HepG2 (cell line): ENCODE data around the gene PLA2G12A. TPM values are rescaled to one million over a fixed set of nuclear protein-coding genes. Genes with fewer than 3 reads are reported as not detected.

ENCODE experiments used
- ATAC-seq: fragments of 200-7000 bp; cut with Tn5 transposase; 3 replicates; pipeline ENCODE4 v1.9.1; 2020; ENCODE audit warnings: mild to moderate bottlenecking, moderate library complexity
- BruUV-seq: library from RNA; stranded (reverse); fragments of 400-500 nt; replicated peaks from 2 replicates; lab custom pipeline; 2021; lab: Mats Ljungman, UMichigan
- CTCF ChIA-PET: fragments of 300-600 bp; formaldehyde crosslinking; extraction: SDS; loops from one replicate; lab custom pipeline; 2021; ENCODE audit warnings: low total read pairs, inconsistent platforms, low intra/inter-chr PET ratio; lab: Yijun Ruan, JAX
- POLR2A ChIA-PET: fragments of 350-600 bp; sonication (Branson Sonifier 250); formaldehyde crosslinking; loops from one replicate; lab custom pipeline; 2020; ENCODE audit warnings: antibody characterized with exemption, inconsistent platforms; lab: Yijun Ruan, JAX
- DNase-seq: peaks from one replicate; pipeline ENCODE4 v3.0.0-alpha.2; 2015; ENCODE audit warnings: low spot score
- FAIRE-seq: peaks from 3 replicates; lab custom pipeline; 2011; peaks lifted over from hg19 to GRCh38; lab: Jason Lieb, UNC
- H2AFZ ChIP-seq: one replicate; pipeline ENCODE4 v1.6.1; 2011; ENCODE audit warnings: low read length, inconsistent platforms
- H3K27ac ChIP-seq: fragments of 300-600 bp; 3 replicates; pipeline ENCODE4 v1.8.0; 2011; ENCODE audit warnings: mixed run types, mild to moderate bottlenecking, mixed read lengths, low read length, inconsistent platforms; ENCODE audit not compliant: insufficient read depth; ENCODE audit errors: extremely low read length
- H3K27me3 ChIP-seq, 2 experiments: fragments of 200-600 bp in 1 of 2; 2 replicates in 1 of 2; 3 replicates in 1 of 2; pipeline versions ENCODE4 v1.6.0 to v1.8.0; 2011; ENCODE audit warnings: low read length in 2 of 2, mild to moderate bottlenecking in 2 of 2, moderate library complexity in 2 of 2, inconsistent platforms in 1 of 2; ENCODE audit not compliant: insufficient read depth in 2 of 2, control insufficient read depth in 1 of 2
- H3K36me3 ChIP-seq, 2 experiments: fragments of 200-600 bp in 1 of 2; replicated peaks in 1 of 2; 2 replicates in 1 of 2; 3 replicates in 1 of 2; pipeline versions ENCODE4 v1.5.1 to v1.8.0; 2011; ENCODE audit warnings: low read length in 2 of 2, inconsistent platforms in 1 of 2; ENCODE audit not compliant: insufficient read depth in 2 of 2, control insufficient read depth in 1 of 2
- H3K4me1 ChIP-seq: 2 replicates; pipeline ENCODE4 v1.5.1; 2012; ENCODE audit warnings: low read length, inconsistent platforms; ENCODE audit not compliant: insufficient read depth
- H3K4me2 ChIP-seq: 2 replicates; pipeline ENCODE4 v1.6.0; 2011; ENCODE audit warnings: low read depth, low read length, inconsistent platforms
- H3K4me3 ChIP-seq, 3 experiments: fragments of 200-600 bp in 1 of 3; sonication (generic), shearing (Covaris generic) in 1 of 3; replicated peaks in 1 of 3; 2 replicates each; pipeline ENCODE4 v1.5.1; 2011 to 2016; ENCODE audit warnings: low read length in 3 of 3, inconsistent platforms in 2 of 3, low read depth in 2 of 3, mild to moderate bottlenecking in 2 of 3, control low read depth in 1 of 3, mixed read lengths in 1 of 3; ENCODE audit not compliant: insufficient read depth in 1 of 3
- H3K79me2 ChIP-seq: one replicate; pipeline ENCODE4 v1.6.1; 2011; ENCODE audit warnings: low read length, inconsistent platforms; ENCODE audit not compliant: insufficient read depth
- H3K9ac ChIP-seq: 2 replicates; pipeline ENCODE4 v1.6.0; 2011; ENCODE audit warnings: mild to moderate bottlenecking, low read depth, low read length, inconsistent platforms; ENCODE audit not compliant: insufficient read depth
- H3K9me3 ChIP-seq: 2 replicates; pipeline ENCODE4 v1.5.1; 2012; ENCODE audit warnings: mild to moderate bottlenecking, low read length
- H4K20me1 ChIP-seq: 2 replicates; pipeline ENCODE4 v1.6.0; 2011; ENCODE audit warnings: inconsistent platforms, mild to moderate bottlenecking, low read length, moderate library complexity; ENCODE audit not compliant: insufficient read depth
- CHD4 ChIP-seq: fragments of 200-600 bp; sonication (generic); IDR thresholded peaks from 2 replicates; pipeline ENCODE4 v1.7.0; 2017; ENCODE audit warnings: mild to moderate bottlenecking, low read length, borderline replicate concordance
- MIXL1 ChIP-seq: IDR thresholded peaks from 2 replicates; pipeline ENCODE4 v1.6.1; 2016
- NFKB2 ChIP-seq: sonication (generic); formaldehyde crosslinking; IDR thresholded peaks from 2 replicates; pipeline ENCODE4 v1.4.0; 2020; ENCODE audit warnings: missing genetic modification reagents, borderline replicate concordance
- RAD51 ChIP-seq: fragments of 450-650 bp; IDR thresholded peaks from 2 replicates; pipeline ENCODE4 v1.6.1; 2016; ENCODE audit warnings: borderline replicate concordance
- SOX6 ChIP-seq, 2 experiments: fragments of 450-650 bp in 1 of 2; sonication (generic) in 1 of 2; formaldehyde crosslinking in 1 of 2; IDR thresholded peaks; 2 replicates each; pipeline versions ENCODE4 v1.4.0 to v1.6.1; 2017 to 2020; ENCODE audit warnings: antibody characterized with exemption in 1 of 2, mild to moderate bottlenecking in 1 of 2, missing genetic modification reagents in 1 of 2
- ZFP82 ChIP-seq: sonication (generic); formaldehyde crosslinking; IDR thresholded peaks from 2 replicates; pipeline ENCODE4 v1.5.1; 2020; ENCODE audit warnings: mild to moderate bottlenecking, missing genetic modification reagents, borderline replicate concordance
- ZNF260 ChIP-seq: sonication (generic); formaldehyde crosslinking; IDR thresholded peaks from 2 replicates; pipeline ENCODE4 v1.4.0; 2020; ENCODE audit warnings: missing genetic modification reagents, low read depth, mild to moderate bottlenecking, borderline replicate concordance
- ZNF775 ChIP-seq: sonication (generic); formaldehyde crosslinking; IDR thresholded peaks from 2 replicates; pipeline ENCODE4 v1.4.0; 2020; ENCODE audit warnings: missing genetic modification reagents, mild to moderate bottlenecking, moderate library complexity, borderline replicate concordance
- WGBS: methylation state at CpG from one replicate; pipeline ENCODE4 v1.1.6; 2017; ENCODE audit warnings: low lambda C conversion rate; 5-methylcytosine and 5-hydroxymethylcytosine counted together
- in situ Hi-C: cut with HindIII; loops from 2 replicates; pipeline ENCODE4 v1.10.0; 2017; ENCODE audit warnings: low pct_unique_long_range_greater_than_20kb; ENCODE audit not compliant: extremely low pct_ligation_motif_present
- intact Hi-C: fragments of 100-400 bp; cut with micrococcal nuclease; formaldehyde crosslinking; loops from one replicate; pipeline ENCODE4 v1.10.0; 2022; ENCODE audit not compliant: unreplicated experiment
- polyA plus RNA-seq, 8 experiments: library from polyadenylated mRNA; depleted of rRNA in 3 of 8; stranded (reverse) in 7 of 8; unstranded in 1 of 8; fragments of >200 nt; fragmentation: Illumina TruSeq in 4 of 8; extraction: Trizol in 4 of 8; gene quantifications; 2 replicates each; pipeline versions ENCODE4 v1.2.1 to v1.2.3, GENCODE V29; 2011 to 2016; ENCODE audit warnings: low read depth in 4 of 8, missing spikeins in 1 of 8, mixed read lengths in 1 of 8; ENCODE audit not compliant: insufficient read depth in 1 of 8
- total RNA-seq, 5 experiments: library from RNA; depleted of rRNA; stranded (reverse); fragments of >200 nt; fragmentation: Illumina TruSeq; extraction: Trizol; gene quantifications; 2 replicates each; pipeline ENCODE4 v1.2.3, GENCODE V29; 2016; ENCODE audit warnings: low read depth in 1 of 5
- TF ChIP-seq, protein P1 (sequence below): sonication (generic); formaldehyde crosslinking; IDR thresholded peaks from 2 replicates; pipeline ENCODE4 v1.4.0; 2020; ENCODE audit warnings: missing genetic modification reagents, mild to moderate bottlenecking, borderline replicate concordance
- TF ChIP-seq, protein P2 (sequence below): sonication (generic); formaldehyde crosslinking; IDR thresholded peaks from 2 replicates; pipeline ENCODE4 v1.4.0; 2020; ENCODE audit warnings: low read depth, mild to moderate bottlenecking, missing genetic modification reagents
- TF ChIP-seq, protein P3 (sequence below), 2 experiments: IDR thresholded peaks; 2 replicates each; pipeline ENCODE4 v1.6.1; 2011 to 2012; ENCODE audit warnings: low read length in 2 of 2, borderline replicate concordance in 1 of 2, low read depth in 1 of 2, mild to moderate bottlenecking in 1 of 2, moderate library complexity in 1 of 2
- TF ChIP-seq, protein P4 (sequence below): fragments of 450-650 bp; IDR thresholded peaks from 2 replicates; pipeline ENCODE4 v1.6.1; 2016
- TF ChIP-seq, protein P5 (sequence below): IDR thresholded peaks from 2 replicates; pipeline ENCODE4 v1.6.1; 2016; ENCODE audit warnings: low read depth, borderline replicate concordance

PLA2G12A gene
- total and polyA plus RNA-seq, 2 of the 13 experiments (the other 11 are each of a cell fraction or from before 2014, with no cell fraction given): 61.2 to 64.0 TPM

DNA sequence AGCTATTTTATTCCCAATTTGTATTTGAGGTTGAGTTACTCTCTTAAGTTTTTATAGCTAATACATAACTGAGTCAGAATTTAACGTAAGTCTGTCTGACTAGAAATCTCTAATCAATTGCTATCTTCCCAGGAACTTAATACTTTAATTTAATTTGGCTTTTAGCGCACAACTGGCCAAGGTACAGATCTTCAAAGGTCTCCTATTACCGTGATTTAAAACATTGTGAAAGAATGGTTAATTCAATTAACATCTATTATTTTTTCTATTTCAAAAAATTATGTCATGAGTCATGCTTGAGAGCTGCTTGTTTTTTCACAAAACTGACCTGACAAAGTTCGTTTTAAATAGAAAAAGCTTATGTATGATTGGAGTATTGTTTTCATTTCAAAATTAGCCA, 22.0 kb upstream of the PLA2G12A start:
- no peak for DNase-seq
- H3K9me3 ChIP-seq: no peaks in the 10 kb centered on the region
- no peak overlapping the region for H3K9ac ChIP-seq
- H3K27ac ChIP-seq: no peak overlapping the region
- POLR2A ChIA-PET: no interaction called here
- TSS peak; percentile 19 for BruUV-seq
- CTCF ChIA-PET: no interaction called here
- FAIRE-seq: no peak
- H4K20me1 ChIP-seq: no peaks in the 10 kb centered on the region
- no peak overlapping the region for H2AFZ ChIP-seq
- no peak overlapping the region for H3K4me2 ChIP-seq
- 98% methylated on average over 4 of the region's 4 CpGs for WGBS
- H3K79me2 ChIP-seq: no peaks in the 10 kb centered on the region
- no peaks in the 10 kb centered on the region; a peak in 1 of 5 replicates for H3K27me3 ChIP-seq
- no peak for TF ChIP-seq ZNF260 (CRISPR knock-in tag)
- TF ChIP-seq RAD51: no peak
- TF ChIP-seq, protein P1, sequence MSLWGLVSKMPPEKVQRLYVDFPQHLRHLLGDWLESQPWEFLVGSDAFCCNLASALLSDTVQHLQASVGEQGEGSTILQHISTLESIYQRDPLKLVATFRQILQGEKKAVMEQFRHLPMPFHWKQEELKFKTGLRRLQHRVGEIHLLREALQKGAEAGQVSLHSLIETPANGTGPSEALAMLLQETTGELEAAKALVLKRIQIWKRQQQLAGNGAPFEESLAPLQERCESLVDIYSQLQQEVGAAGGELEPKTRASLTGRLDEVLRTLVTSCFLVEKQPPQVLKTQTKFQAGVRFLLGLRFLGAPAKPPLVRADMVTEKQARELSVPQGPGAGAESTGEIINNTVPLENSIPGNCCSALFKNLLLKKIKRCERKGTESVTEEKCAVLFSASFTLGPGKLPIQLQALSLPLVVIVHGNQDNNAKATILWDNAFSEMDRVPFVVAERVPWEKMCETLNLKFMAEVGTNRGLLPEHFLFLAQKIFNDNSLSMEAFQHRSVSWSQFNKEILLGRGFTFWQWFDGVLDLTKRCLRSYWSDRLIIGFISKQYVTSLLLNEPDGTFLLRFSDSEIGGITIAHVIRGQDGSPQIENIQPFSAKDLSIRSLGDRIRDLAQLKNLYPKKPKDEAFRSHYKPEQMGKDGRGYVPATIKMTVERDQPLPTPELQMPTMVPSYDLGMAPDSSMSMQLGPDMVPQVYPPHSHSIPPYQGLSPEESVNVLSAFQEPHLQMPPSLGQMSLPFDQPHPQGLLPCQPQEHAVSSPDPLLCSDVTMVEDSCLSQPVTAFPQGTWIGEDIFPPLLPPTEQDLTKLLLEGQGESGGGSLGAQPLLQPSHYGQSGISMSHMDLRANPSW: no peak
- no peak for TF ChIP-seq CHD4
- TF ChIP-seq SOX6 (IDR thresholded peaks at IDR 0.05): no peak
- no peak for TF ChIP-seq SOX6 (CRISPR knock-in tag; IDR thresholded peaks at IDR 0.05)
- TF ChIP-seq NFKB2 (CRISPR knock-in tag): no peak
- no peak for TF ChIP-seq ZFP82 (CRISPR knock-in tag)
- TF ChIP-seq, protein P2, sequence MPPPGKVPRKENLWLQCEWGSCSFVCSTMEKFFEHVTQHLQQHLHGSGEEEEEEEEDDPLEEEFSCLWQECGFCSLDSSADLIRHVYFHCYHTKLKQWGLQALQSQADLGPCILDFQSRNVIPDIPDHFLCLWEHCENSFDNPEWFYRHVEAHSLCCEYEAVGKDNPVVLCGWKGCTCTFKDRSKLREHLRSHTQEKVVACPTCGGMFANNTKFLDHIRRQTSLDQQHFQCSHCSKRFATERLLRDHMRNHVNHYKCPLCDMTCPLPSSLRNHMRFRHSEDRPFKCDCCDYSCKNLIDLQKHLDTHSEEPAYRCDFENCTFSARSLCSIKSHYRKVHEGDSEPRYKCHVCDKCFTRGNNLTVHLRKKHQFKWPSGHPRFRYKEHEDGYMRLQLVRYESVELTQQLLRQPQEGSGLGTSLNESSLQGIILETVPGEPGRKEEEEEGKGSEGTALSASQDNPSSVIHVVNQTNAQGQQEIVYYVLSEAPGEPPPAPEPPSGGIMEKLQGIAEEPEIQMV (CRISPR knock-in tag): no peak
- TF ChIP-seq, protein P3, sequence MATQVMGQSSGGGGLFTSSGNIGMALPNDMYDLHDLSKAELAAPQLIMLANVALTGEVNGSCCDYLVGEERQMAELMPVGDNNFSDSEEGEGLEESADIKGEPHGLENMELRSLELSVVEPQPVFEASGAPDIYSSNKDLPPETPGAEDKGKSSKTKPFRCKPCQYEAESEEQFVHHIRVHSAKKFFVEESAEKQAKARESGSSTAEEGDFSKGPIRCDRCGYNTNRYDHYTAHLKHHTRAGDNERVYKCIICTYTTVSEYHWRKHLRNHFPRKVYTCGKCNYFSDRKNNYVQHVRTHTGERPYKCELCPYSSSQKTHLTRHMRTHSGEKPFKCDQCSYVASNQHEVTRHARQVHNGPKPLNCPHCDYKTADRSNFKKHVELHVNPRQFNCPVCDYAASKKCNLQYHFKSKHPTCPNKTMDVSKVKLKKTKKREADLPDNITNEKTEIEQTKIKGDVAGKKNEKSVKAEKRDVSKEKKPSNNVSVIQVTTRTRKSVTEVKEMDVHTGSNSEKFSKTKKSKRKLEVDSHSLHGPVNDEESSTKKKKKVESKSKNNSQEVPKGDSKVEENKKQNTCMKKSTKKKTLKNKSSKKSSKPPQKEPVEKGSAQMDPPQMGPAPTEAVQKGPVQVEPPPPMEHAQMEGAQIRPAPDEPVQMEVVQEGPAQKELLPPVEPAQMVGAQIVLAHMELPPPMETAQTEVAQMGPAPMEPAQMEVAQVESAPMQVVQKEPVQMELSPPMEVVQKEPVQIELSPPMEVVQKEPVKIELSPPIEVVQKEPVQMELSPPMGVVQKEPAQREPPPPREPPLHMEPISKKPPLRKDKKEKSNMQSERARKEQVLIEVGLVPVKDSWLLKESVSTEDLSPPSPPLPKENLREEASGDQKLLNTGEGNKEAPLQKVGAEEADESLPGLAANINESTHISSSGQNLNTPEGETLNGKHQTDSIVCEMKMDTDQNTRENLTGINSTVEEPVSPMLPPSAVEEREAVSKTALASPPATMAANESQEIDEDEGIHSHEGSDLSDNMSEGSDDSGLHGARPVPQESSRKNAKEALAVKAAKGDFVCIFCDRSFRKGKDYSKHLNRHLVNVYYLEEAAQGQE (IDR thresholded peaks at IDR 0.05; ENCODE audit: borderline replicate concordance in 1 of 2, low read depth in 1 of 2, low read length in 2 of 2): no peak
- TF ChIP-seq, protein P4, sequence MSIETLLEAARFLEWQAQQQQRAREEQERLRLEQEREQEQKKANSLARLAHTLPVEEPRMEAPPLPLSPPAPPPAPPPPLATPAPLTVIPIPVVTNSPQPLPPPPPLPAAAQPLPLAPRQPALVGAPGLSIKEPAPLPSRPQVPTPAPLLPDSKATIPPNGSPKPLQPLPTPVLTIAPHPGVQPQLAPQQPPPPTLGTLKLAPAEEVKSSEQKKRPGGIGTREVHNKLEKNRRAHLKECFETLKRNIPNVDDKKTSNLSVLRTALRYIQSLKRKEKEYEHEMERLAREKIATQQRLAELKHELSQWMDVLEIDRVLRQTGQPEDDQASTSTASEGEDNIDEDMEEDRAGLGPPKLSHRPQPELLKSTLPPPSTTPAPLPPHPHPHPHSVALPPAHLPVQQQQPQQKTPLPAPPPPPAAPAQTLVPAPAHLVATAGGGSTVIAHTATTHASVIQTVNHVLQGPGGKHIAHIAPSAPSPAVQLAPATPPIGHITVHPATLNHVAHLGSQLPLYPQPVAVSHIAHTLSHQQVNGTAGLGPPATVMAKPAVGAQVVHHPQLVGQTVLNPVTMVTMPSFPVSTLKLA: no peak
- TF ChIP-seq ZNF775 (CRISPR knock-in tag): no peak
- TF ChIP-seq, protein P5, sequence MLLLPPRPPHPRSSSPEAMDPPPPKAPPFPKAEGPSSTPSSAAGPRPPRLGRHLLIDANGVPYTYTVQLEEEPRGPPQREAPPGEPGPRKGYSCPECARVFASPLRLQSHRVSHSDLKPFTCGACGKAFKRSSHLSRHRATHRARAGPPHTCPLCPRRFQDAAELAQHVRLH (CRISPR knock-in tag): no peak
- no peak for TF ChIP-seq MIXL1 (CRISPR knock-in tag)
- H3K36me3 ChIP-seq: peaks cover 9 to 19% of the 10 kb centered on the region in 2 experiments
- ATAC-seq: no peak
- no peak overlapping the region for H3K4me3 ChIP-seq
- intact Hi-C loops (no loop called here), in situ Hi-C loops (no loop called here)
- no peaks in the 10 kb centered on the region for H3K4me1 ChIP-seq
